HepG2 (cell line): ENCODE results near the gene JSRP1. TPM values are rescaled to one million over a fixed set of nuclear protein-coding genes. Genes with fewer than 3 reads are reported as not detected.
A peak's percentile ranks its signal among the peaks of the same experiment; 100 is the strongest.

Experiments used
- CC2D1A ChIP-seq: sonication (generic); formaldehyde crosslinking; IDR thresholded peaks from 2 replicates; pipeline ENCODE4 v1.8.1; 2023; ENCODE audit warnings: mild to moderate bottlenecking, missing genetic modification reagents
- CHD4 ChIP-seq: fragments of 200-600 bp; sonication (generic); IDR thresholded peaks from 2 replicates; pipeline ENCODE4 v1.7.0; 2017; ENCODE audit warnings: mild to moderate bottlenecking, low read length, borderline replicate concordance
- EP300 ChIP-seq, 3 experiments: sonication (generic) in 1 of 3; formaldehyde crosslinking in 1 of 3; IDR thresholded peaks; 2 replicates each; pipeline versions ENCODE4 v1.5.1 to v1.6.1; 2011 to 2020; ENCODE audit warnings: low read depth in 2 of 3, low read length in 2 of 3, borderline replicate concordance in 1 of 3, improper control_type of control experiment in 1 of 3, mild to moderate bottlenecking in 1 of 3, missing genetic modification reagents in 1 of 3, moderate library complexity in 1 of 3
- ETV5 ChIP-seq: IDR thresholded peaks from 2 replicates; pipeline ENCODE4 v1.6.1; 2018; ENCODE audit warnings: missing biosample characterization, missing genetic modification reagents, inconsistent platforms, borderline replicate concordance
- MEF2D ChIP-seq: sonication (generic); formaldehyde crosslinking; IDR thresholded peaks from 2 replicates; pipeline ENCODE4 v1.5.1; 2020; ENCODE audit warnings: mild to moderate bottlenecking, missing genetic modification reagents
- MEIS2 ChIP-seq: sonication (generic); formaldehyde crosslinking; IDR thresholded peaks from 2 replicates; pipeline ENCODE4 v1.9.0; 2021; ENCODE audit warnings: mild to moderate bottlenecking, missing genetic modification reagents
- PCBP1 ChIP-seq: fragments of 200-400 bp; formaldehyde crosslinking; IDR thresholded peaks from 2 replicates; pipeline ENCODE4 v1.6.1; 2017; ENCODE audit warnings: mild to moderate bottlenecking, low read depth, low read length, borderline replicate concordance
- POLR2A ChIP-seq, 2 experiments: IDR thresholded peaks; 2 replicates each; pipeline ENCODE4 v1.6.1; 2011; ENCODE audit warnings: low read depth in 2 of 2, low read length in 2 of 2, mild to moderate bottlenecking in 1 of 2, moderate library complexity in 1 of 2; ENCODE audit not compliant: insufficient read depth in 1 of 2
- PREB ChIP-seq: sonication (generic); formaldehyde crosslinking; IDR thresholded peaks from 2 replicates; pipeline ENCODE4 v1.4.0; 2020; ENCODE audit warnings: missing genetic modification reagents
- SATB2 ChIP-seq: sonication (generic); formaldehyde crosslinking; IDR thresholded peaks from 2 replicates; pipeline ENCODE4 v1.5.0; 2020; ENCODE audit warnings: missing genetic modification reagents
- TBL1XR1 ChIP-seq: fragments of 150-350 bp; IDR thresholded peaks from 2 replicates; pipeline ENCODE4 v1.6.1; 2014; ENCODE audit warnings: borderline replicate concordance, low read length; ENCODE audit not compliant: partially characterized antibody
- ZFP62 ChIP-seq: sonication (generic); formaldehyde crosslinking; IDR thresholded peaks from 2 replicates; pipeline ENCODE4 v1.4.0; 2020; ENCODE audit warnings: missing genetic modification reagents
- ZNF160 ChIP-seq: sonication (generic); formaldehyde crosslinking; IDR thresholded peaks from 2 replicates; pipeline ENCODE4 v1.8.0; 2022; ENCODE audit warnings: mild to moderate bottlenecking, inconsistent platforms, missing genetic modification reagents
- ZNF616 ChIP-seq: sonication (generic); formaldehyde crosslinking; IDR thresholded peaks from 2 replicates; pipeline ENCODE4 v1.5.0; 2020; ENCODE audit warnings: low read depth, mild to moderate bottlenecking, missing genetic modification reagents
- polyA plus RNA-seq, 8 experiments: library from polyadenylated mRNA; depleted of rRNA in 3 of 8; stranded (reverse) in 7 of 8; unstranded in 1 of 8; fragments of >200 nt; fragmentation: Illumina TruSeq in 4 of 8; extraction: Trizol in 4 of 8; gene quantifications; 2 replicates each; pipeline versions ENCODE4 v1.2.1 to v1.2.3, GENCODE V29; 2011 to 2016; ENCODE audit warnings: low read depth in 4 of 8, missing spikeins in 1 of 8, mixed read lengths in 1 of 8; ENCODE audit not compliant: insufficient read depth in 1 of 8
- total RNA-seq, 5 experiments: library from RNA; depleted of rRNA; stranded (reverse); fragments of >200 nt; fragmentation: Illumina TruSeq; extraction: Trizol; gene quantifications; 2 replicates each; pipeline ENCODE4 v1.2.3, GENCODE V29; 2016; ENCODE audit warnings: low read depth in 1 of 5
- TF ChIP-seq, protein P1 (sequence below): sonication (generic); formaldehyde crosslinking; IDR thresholded peaks from 2 replicates; pipeline ENCODE4 v1.4.0; 2020; ENCODE audit warnings: missing genetic modification reagents, mild to moderate bottlenecking, borderline replicate concordance
- TF ChIP-seq, protein P2 (sequence below): sonication (generic); formaldehyde crosslinking; IDR thresholded peaks from 2 replicates; pipeline ENCODE4 v1.9.0; 2021; ENCODE audit warnings: missing genetic modification reagents, borderline replicate concordance
- TF ChIP-seq, protein P3 (sequence below): IDR thresholded peaks from 2 replicates; pipeline ENCODE4 v1.4.0; 2020; ENCODE audit warnings: mild to moderate bottlenecking, missing genetic modification reagents
- TF ChIP-seq, protein P4 (sequence below): IDR thresholded peaks from 2 replicates; pipeline ENCODE4 v1.6.1; 2016; ENCODE audit warnings: control low read depth

The JSRP1 gene
- total and polyA plus RNA-seq, 2 of the 13 experiments (the other 11 are each of a cell fraction or from before 2014, with no cell fraction given) = 0.16 to 0.38 TPM

GRCh38 chr19:2236314-2237050 is 19.7 kb downstream of the JSRP1 start, which contains the start of the genes PLEKHJ1 and SF3A2 (continued):
- TF ChIP-seq, protein P1, sequence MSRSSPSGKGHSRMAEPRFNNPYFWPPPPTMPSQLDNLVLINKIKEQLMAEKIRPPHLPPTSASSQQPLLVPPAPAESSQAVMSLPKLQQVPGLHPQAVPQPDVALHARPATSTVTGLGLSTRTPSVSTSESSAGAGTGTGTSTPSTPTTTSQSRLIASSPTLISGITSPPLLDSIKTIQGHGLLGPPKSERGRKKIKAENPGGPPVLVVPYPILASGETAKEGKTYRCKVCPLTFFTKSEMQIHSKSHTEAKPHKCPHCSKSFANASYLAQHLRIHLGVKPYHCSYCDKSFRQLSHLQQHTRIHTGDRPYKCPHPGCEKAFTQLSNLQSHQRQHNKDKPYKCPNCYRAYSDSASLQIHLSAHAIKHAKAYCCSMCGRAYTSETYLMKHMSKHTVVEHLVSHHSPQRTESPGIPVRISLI = no peak
- TF ChIP-seq PREB (CRISPR knock-in tag) (peak; percentile 77; the same call in 1 of the 2 replicates), MEIS2 (CRISPR knock-in tag) (peak; percentile 72), SATB2 (CRISPR knock-in tag) (peak; percentile 87), PCBP1 (0 out of 2 replicates have a peak, but pooled peaks have one; percentile 73), POLR2A (IDR thresholded peaks at IDR 0.05; ENCODE audit: insufficient read depth in 1 of 2, low read depth in 2 of 2, low read length in 2 of 2) (peak; percentile 67 to 70), ZNF160 (CRISPR knock-in tag) (no peak; the same call in 1 of the 2 replicates), ZFP62 (CRISPR knock-in tag) (no peak), CC2D1A (CRISPR knock-in tag) (no peak), MEF2D (peak; percentile 95), CHD4 (no peak), ETV5 (CRISPR knock-in tag) (peak; percentile 74), TBL1XR1 (peak; percentile 57), EP300 (IDR thresholded peaks at IDR 0.05; ENCODE audit: low read depth in 2 of 2, low read length in 2 of 2) (no peak; a peak in 1 of 4 replicates), EP300 (CRISPR knock-in tag; IDR thresholded peaks at IDR 0.05; ENCODE audit: borderline replicate concordance) (no peak), ZNF616 (CRISPR knock-in tag) (peak; percentile 94)
- TF ChIP-seq, protein P2, sequence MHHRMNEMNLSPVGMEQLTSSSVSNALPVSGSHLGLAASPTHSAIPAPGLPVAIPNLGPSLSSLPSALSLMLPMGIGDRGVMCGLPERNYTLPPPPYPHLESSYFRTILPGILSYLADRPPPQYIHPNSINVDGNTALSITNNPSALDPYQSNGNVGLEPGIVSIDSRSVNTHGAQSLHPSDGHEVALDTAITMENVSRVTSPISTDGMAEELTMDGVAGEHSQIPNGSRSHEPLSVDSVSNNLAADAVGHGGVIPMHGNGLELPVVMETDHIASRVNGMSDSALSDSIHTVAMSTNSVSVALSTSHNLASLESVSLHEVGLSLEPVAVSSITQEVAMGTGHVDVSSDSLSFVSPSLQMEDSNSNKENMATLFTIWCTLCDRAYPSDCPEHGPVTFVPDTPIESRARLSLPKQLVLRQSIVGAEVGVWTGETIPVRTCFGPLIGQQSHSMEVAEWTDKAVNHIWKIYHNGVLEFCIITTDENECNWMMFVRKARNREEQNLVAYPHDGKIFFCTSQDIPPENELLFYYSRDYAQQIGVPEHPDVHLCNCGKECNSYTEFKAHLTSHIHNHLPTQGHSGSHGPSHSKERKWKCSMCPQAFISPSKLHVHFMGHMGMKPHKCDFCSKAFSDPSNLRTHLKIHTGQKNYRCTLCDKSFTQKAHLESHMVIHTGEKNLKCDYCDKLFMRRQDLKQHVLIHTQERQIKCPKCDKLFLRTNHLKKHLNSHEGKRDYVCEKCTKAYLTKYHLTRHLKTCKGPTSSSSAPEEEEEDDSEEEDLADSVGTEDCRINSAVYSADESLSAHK (CRISPR knock-in tag) = no peak
- TF ChIP-seq, protein P3, sequence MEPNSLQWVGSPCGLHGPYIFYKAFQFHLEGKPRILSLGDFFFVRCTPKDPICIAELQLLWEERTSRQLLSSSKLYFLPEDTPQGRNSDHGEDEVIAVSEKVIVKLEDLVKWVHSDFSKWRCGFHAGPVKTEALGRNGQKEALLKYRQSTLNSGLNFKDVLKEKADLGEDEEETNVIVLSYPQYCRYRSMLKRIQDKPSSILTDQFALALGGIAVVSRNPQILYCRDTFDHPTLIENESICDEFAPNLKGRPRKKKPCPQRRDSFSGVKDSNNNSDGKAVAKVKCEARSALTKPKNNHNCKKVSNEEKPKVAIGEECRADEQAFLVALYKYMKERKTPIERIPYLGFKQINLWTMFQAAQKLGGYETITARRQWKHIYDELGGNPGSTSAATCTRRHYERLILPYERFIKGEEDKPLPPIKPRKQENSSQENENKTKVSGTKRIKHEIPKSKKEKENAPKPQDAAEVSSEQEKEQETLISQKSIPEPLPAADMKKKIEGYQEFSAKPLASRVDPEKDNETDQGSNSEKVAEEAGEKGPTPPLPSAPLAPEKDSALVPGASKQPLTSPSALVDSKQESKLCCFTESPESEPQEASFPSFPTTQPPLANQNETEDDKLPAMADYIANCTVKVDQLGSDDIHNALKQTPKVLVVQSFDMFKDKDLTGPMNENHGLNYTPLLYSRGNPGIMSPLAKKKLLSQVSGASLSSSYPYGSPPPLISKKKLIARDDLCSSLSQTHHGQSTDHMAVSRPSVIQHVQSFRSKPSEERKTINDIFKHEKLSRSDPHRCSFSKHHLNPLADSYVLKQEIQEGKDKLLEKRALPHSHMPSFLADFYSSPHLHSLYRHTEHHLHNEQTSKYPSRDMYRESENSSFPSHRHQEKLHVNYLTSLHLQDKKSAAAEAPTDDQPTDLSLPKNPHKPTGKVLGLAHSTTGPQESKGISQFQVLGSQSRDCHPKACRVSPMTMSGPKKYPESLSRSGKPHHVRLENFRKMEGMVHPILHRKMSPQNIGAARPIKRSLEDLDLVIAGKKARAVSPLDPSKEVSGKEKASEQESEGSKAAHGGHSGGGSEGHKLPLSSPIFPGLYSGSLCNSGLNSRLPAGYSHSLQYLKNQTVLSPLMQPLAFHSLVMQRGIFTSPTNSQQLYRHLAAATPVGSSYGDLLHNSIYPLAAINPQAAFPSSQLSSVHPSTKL (CRISPR knock-in tag) = peak; percentile 72
- TF ChIP-seq, protein P4, sequence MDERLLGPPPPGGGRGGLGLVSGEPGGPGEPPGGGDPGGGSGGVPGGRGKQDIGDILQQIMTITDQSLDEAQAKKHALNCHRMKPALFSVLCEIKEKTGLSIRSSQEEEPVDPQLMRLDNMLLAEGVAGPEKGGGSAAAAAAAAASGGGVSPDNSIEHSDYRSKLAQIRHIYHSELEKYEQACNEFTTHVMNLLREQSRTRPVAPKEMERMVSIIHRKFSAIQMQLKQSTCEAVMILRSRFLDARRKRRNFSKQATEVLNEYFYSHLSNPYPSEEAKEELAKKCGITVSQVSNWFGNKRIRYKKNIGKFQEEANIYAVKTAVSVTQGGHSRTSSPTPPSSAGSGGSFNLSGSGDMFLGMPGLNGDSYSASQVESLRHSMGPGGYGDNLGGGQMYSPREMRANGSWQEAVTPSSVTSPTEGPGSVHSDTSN (CRISPR knock-in tag) = no peak
